Immature natural killer cell (primary cell): ENCODE measurements around the gene OR6N1. TPM values are rescaled to one million over a fixed set of nuclear protein-coding genes. Genes with fewer than 3 reads are reported as not detected.

Experiments used
- DNase-seq, 3 donors: peaks; one replicate each; pipeline ENCODE4 v3.0.0; 2022; ENCODE audit warnings: mixed read lengths in 1 of 3
- H3K27ac Mint-ChIP-seq, 6 donors: one replicate each; pipeline ENCODE4 v1.8.0; 2020; ENCODE audit warnings: mixed read lengths in 6 of 6, mild to moderate bottlenecking in 5 of 6, inconsistent platforms in 4 of 6, moderate library complexity in 3 of 6
- H3K27me3 Mint-ChIP-seq, 3 donors: one replicate each; pipeline ENCODE4 v1.8.0; 2020 to 2021; ENCODE audit warnings: low read depth in 3 of 3, mild to moderate bottlenecking in 3 of 3, mixed read lengths in 3 of 3, moderate library complexity in 3 of 3, inconsistent platforms in 1 of 3
- H3K36me3 Mint-ChIP-seq, 3 donors: one replicate each; pipeline ENCODE4 v1.8.0; 2020; ENCODE audit warnings: mixed read lengths in 3 of 3, inconsistent platforms in 2 of 3, mild to moderate bottlenecking in 2 of 3
- H3K4me1 Mint-ChIP-seq, 2 donors: one replicate each; pipeline ENCODE4 v1.8.0; 2020; ENCODE audit warnings: inconsistent platforms in 2 of 2, mild to moderate bottlenecking in 2 of 2, mixed read lengths in 2 of 2, moderate library complexity in 1 of 2
- H3K4me3 Mint-ChIP-seq, 5 donors: one replicate each; pipeline ENCODE4 v1.8.0; 2020; ENCODE audit warnings: mild to moderate bottlenecking in 5 of 5, mixed read lengths in 5 of 5, inconsistent platforms in 3 of 5, moderate library complexity in 3 of 5
- H3K9me3 Mint-ChIP-seq, 6 donors: one replicate each; pipeline ENCODE4 v1.8.0; 2020; ENCODE audit warnings: mild to moderate bottlenecking in 6 of 6, mixed read lengths in 6 of 6, inconsistent platforms in 4 of 6, moderate library complexity in 3 of 6
- polyA plus RNA-seq, 3 donors: library from polyadenylated mRNA; unstranded; fragments of 300-500 nt; fragmentation: Illumina TruSeq; gene quantifications; one replicate each; pipeline ENCODE4 v1.2.3, GENCODE V29; 2021

OR6N1 gene
- polyA plus RNA-seq, 3 donors from 2014 or later: not detected

DNA sequence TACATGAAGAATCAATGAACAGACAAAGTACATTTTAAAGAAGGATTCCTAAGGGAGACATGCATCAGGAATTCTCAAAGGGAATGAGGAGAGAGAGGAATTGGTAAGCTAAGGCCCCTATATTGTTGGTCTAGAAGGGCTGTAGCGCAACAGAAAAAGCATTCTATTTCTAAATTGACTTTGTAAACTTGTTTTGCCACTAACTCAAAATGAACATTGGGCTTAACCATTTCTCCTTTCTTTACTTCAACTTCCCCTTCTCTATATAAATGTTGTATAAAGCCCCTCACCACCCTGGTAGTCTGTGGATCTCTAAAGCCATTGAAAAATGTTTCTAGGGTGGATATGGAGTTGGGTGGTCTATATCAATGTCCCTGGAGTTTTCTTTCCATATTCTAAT lies 29.4 kb upstream of the OR6N1 start:
- Mint-ChIP-seq H3K9me3 (no peaks in the 10 kb centered on the region), H3K27me3 (no peaks in the 10 kb centered on the region), H3K4me1 (no peaks in the 10 kb centered on the region), H3K27ac (no peak overlapping the region), H3K36me3 (peaks cover 0 to 6% (median 0%) of the 10 kb centered on the region in 3 donors), H3K4me3 (no peak overlapping the region)
- DNase-seq: no peak

- Mint-ChIP-seq H3K9me3 (no peaks in the 10 kb centered on the region), H3K4me1 (no peaks in the 10 kb centered on the region), H3K27me3 (no peaks in the 10 kb centered on the region), H3K36me3 (peaks cover 0 to 6% (median 0%) of the 10 kb centered on the region in 3 donors), H3K4me3 (no peak overlapping the region), H3K27ac (no peak overlapping the region)
- DNase-seq: no peak
Measured at GRCh38 chr1:158800526-158800925, 28.5 kb upstream of the OR6N1 start.

GRCh38 chr1:158799689-158800088 lies 27.7 kb upstream of the OR6N1 start:
- Mint-ChIP-seq H3K36me3 (peaks cover 0 to 6% (median 0%) of the 10 kb centered on the region in 3 donors), H3K4me1 (no peaks in the 10 kb centered on the region), H3K27me3 (peaks cover 0 to 2% (median 0%) of the 10 kb centered on the region in 3 donors), H3K27ac (no peak overlapping the region), H3K9me3 (no peaks in the 10 kb centered on the region), H3K4me3 (no peak overlapping the region)
- no peak for DNase-seq

- no peaks in the 10 kb centered on the region for H3K9me3 Mint-ChIP-seq
- peaks cover 0 to 3% of the 10 kb centered on the region in 2 donors for H3K4me1 Mint-ChIP-seq
- H3K27ac Mint-ChIP-seq: no peak overlapping the region
- no peak overlapping the region for H3K4me3 Mint-ChIP-seq
- DNase-seq: no peak
- H3K36me3 Mint-ChIP-seq: peaks cover 0 to 6% (median 0%) of the 10 kb centered on the region in 3 donors
- H3K27me3 Mint-ChIP-seq: peaks cover 0 to 6% (median 0%) of the 10 kb centered on the region in 3 donors
Measured at GRCh38 chr1:158798531-158798930, 26.5 kb upstream of the OR6N1 start.

GRCh38 chr1:158794247-158794646 lies 22.3 kb upstream of the OR6N1 start:
- no peaks in the 10 kb centered on the region for H3K9me3 Mint-ChIP-seq
- H3K36me3 Mint-ChIP-seq: no peaks in the 10 kb centered on the region
- DNase-seq: no peak
- H3K27ac Mint-ChIP-seq: no peak overlapping the region
- peaks cover 0 to 3% of the 10 kb centered on the region in 2 donors for H3K4me1 Mint-ChIP-seq
- H3K4me3 Mint-ChIP-seq: no peak overlapping the region
- peaks cover 0 to 9% (median 2%) of the 10 kb centered on the region in 3 donors for H3K27me3 Mint-ChIP-seq

- peak overlapping the region in 1 of 6 donors; percentile 29 for H3K27ac Mint-ChIP-seq
Measured at GRCh38 chr1:158793604-158794003, 21.6 kb upstream of the OR6N1 start.

DNA sequence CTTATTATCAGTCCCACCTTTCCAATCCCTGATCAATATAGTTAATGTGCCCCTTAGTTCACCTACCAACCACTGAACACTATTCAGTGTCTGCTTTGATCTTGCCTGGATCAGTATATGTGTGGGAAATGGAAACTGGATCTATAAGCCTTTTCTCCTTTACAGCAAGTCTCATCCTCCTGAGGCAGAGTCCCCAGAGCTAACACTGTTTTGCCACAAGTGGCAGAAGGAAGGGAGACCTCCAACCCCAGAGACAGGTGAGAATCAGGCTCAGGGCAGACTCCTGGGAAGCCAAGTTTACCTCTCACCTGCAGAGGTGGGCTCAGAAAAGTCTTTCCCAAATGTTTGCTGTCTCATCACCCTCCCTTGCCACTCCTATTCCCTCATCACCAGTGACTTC lies 9.1 kb upstream of the OR6N1 start, which contains the start of gene OR6N2:
Gene OR6N2 (minus strand): TSS at position 101 of the 400 bp plus-strand sequence. CDS start 3,569 bp downstream, outside the sequence.
- no peak for DNase-seq
- Mint-ChIP-seq H3K4me1 (peaks cover 12 to 18% of the 10 kb centered on the region in 2 donors), H3K36me3 (no peaks in the 10 kb centered on the region), H3K9me3 (peaks cover 0 to 2% (median 0%) of the 10 kb centered on the region in 6 donors), H3K27ac (no peak within 1 kb of the TSS), H3K4me3 (no peak within 1 kb of the TSS), H3K27me3 (peaks cover 0 to 8% (median 2%) of the 10 kb centered on the region in 3 donors)

More at GRCh38 chr1:158793604-158794003, 21.6 kb upstream of the OR6N1 start:
- Mint-ChIP-seq H3K27me3 (peaks cover 0 to 9% (median 2%) of the 10 kb centered on the region in 3 donors), H3K4me3 (no peak overlapping the region), H3K4me1 (peaks cover 0 to 3% of the 10 kb centered on the region in 2 donors), H3K9me3 (peaks cover 0 to 1% (median 0%) of the 10 kb centered on the region in 6 donors), H3K36me3 (no peaks in the 10 kb centered on the region)
- DNase-seq: peak; percentile 22 to 48 (median 33)

- H3K4me3 Mint-ChIP-seq: no peak within 1 kb of the TSS
- no peaks in the 10 kb centered on the region for H3K4me1 Mint-ChIP-seq
- H3K27ac Mint-ChIP-seq: no peak within 1 kb of the TSS
- H3K27me3 Mint-ChIP-seq: peaks cover 0 to 7% (median 2%) of the 10 kb centered on the region in 3 donors
- peaks cover 0 to 3% (median 0%) of the 10 kb centered on the region in 3 donors for H3K36me3 Mint-ChIP-seq
- no peaks in the 10 kb centered on the region for H3K9me3 Mint-ChIP-seq
- DNase-seq: no peak
Measured at GRCh38 chr1:158754420-158754819, 17.6 kb downstream of the OR6N1 start, which contains the start of gene OR6K6. Gene OR6K6 (plus strand): TSS chr1:158754720. CDS start chr1:158754888, 168 bp downstream.

- H3K9me3 Mint-ChIP-seq: no peaks in the 10 kb centered on the region
Measured at GRCh38 chr1:158752155-158752712, 19.8 kb downstream of the OR6N1 start.

GRCh38 chr1:158735848-158736247 lies 36.1 kb downstream of the OR6N1 start:
- DNase-seq: no peak
- H3K27me3 Mint-ChIP-seq: peaks cover 4 to 8% (median 4%) of the 10 kb centered on the region in 3 donors
- H3K36me3 Mint-ChIP-seq: peaks cover 0 to 7% (median 0%) of the 10 kb centered on the region in 3 donors
- H3K4me3 Mint-ChIP-seq: no peak overlapping the region
- H3K9me3 Mint-ChIP-seq: no peaks in the 10 kb centered on the region
- H3K4me1 Mint-ChIP-seq: no peaks in the 10 kb centered on the region
- H3K27ac Mint-ChIP-seq: no peak overlapping the region

More at GRCh38 chr1:158752155-158752712, 19.8 kb downstream of the OR6N1 start:
- Mint-ChIP-seq H3K4me3 (no peak overlapping the region), H3K4me1 (no peaks in the 10 kb centered on the region), H3K27me3 (peaks cover 2 to 8% (median 3%) of the 10 kb centered on the region in 3 donors), H3K27ac (no peak overlapping the region), H3K36me3 (no peaks in the 10 kb centered on the region)
- no peak for DNase-seq

- peaks cover 0 to 3% (median 0%) of the 10 kb centered on the region in 3 donors for H3K36me3 Mint-ChIP-seq
- H3K27ac Mint-ChIP-seq: no peak overlapping the region
- H3K4me3 Mint-ChIP-seq: no peak overlapping the region
- H3K27me3 Mint-ChIP-seq: peaks cover 1 to 6% (median 2%) of the 10 kb centered on the region in 3 donors
- H3K9me3 Mint-ChIP-seq: no peaks in the 10 kb centered on the region
- no peaks in the 10 kb centered on the region for H3K4me1 Mint-ChIP-seq
- DNase-seq: no peak
Measured at GRCh38 chr1:158732524-158732923, 39.5 kb downstream of the OR6N1 start.

- Mint-ChIP-seq H3K36me3 (no peaks in the 10 kb centered on the region), H3K27ac (no peak overlapping the region), H3K9me3 (no peaks in the 10 kb centered on the region), H3K27me3 (peaks cover 2 to 6% (median 4%) of the 10 kb centered on the region in 3 donors), H3K4me3 (no peak overlapping the region), H3K4me1 (no peaks in the 10 kb centered on the region)
- DNase-seq: no peak
Measured at GRCh38 chr1:158731707-158732106, 40.3 kb downstream of the OR6N1 start.

GRCh38 chr1:158730453-158730852 lies 41.5 kb downstream of the OR6N1 start:
- peaks cover 0 to 2% (median 0%) of the 10 kb centered on the region in 6 donors for H3K9me3 Mint-ChIP-seq
- H3K4me1 Mint-ChIP-seq: no peaks in the 10 kb centered on the region
- H3K27me3 Mint-ChIP-seq: peaks cover 0 to 9% (median 2%) of the 10 kb centered on the region in 3 donors
- H3K27ac Mint-ChIP-seq: no peak overlapping the region
- DNase-seq: no peak
- no peaks in the 10 kb centered on the region for H3K36me3 Mint-ChIP-seq
- H3K4me3 Mint-ChIP-seq: no peak overlapping the region

DNA sequence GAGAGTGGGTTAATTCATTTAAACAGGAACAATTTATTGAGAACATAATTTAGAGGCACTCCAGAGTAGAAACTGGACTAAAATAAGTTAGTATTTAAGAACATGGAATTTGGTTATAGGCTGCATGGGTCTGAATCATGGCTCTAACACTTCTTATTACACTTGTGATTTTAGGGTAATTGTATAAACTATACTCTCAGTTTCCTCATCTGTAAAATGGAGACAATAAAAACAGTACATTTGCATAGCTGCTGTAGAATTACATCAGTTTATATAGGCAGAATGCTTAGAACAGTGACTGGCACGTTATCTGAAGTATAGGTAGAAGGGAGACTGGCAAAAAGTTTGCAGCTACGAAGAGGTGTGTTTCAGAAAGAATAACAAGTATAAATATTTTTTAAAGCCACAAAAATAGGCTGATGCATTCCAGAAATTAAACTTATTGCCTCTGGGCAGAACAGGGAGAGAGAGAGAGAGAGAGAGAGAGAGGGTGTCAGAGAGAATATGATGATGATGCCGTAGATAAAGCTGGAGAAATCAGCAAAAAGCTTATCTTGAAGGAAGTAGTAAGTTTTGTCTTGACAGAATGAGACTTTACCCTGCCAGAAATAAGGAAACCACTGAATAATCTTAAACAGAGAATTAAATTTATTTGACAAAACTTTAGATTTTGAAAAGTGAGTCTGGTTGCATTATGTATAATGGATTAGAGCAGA lies 43.3 kb downstream of the OR6N1 start:
- H3K4me1 Mint-ChIP-seq: no peaks in the 10 kb centered on the region
- H3K27ac Mint-ChIP-seq: no peak overlapping the region
- H3K27me3 Mint-ChIP-seq: peaks cover 3 to 7% (median 5%) of the 10 kb centered on the region in 3 donors
- H3K4me3 Mint-ChIP-seq: no peak overlapping the region
- peaks cover 0 to 2% (median 0%) of the 10 kb centered on the region in 6 donors for H3K9me3 Mint-ChIP-seq
- DNase-seq: no peak
- H3K36me3 Mint-ChIP-seq: no peaks in the 10 kb centered on the region
